ENCODE results near the gene ELMO1.

DNA sequence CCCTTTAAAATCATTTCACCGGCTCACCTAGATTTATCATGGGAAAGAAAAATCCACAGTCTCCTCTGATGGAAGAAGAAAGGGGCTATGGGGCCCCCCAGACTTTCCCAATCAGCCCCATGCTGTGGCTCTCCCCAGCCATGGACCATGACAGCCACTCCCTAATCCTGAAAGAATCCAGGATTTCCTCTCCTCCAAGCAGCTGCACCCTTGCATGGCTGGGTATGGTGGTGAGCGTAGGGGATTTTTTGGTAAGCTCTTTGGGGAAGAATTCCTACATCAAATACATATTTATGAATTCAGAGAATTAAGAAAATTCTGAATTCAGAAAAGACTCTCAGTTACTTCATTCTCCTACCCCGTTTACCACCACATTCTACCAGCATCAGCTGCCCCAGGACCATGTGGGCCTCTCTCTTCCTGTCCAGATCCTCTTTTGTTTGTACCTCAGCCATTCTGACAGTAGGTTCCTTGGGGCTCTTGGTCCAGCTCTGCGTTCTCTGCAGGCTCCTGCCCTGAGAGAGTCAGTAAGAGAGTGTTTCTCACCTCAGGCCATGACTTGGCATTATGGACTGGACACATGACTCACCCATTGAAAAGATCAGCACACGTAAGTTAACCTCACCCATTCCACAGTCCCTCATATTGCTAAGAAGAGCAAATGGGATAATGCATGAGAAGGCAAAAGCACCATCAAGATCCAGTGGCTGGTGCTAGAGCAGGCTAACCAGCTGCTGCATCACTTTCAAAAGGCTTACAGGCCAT is 337.8 kb downstream of the ELMO1 start:
- TF ChIP-seq, protein P1, sequence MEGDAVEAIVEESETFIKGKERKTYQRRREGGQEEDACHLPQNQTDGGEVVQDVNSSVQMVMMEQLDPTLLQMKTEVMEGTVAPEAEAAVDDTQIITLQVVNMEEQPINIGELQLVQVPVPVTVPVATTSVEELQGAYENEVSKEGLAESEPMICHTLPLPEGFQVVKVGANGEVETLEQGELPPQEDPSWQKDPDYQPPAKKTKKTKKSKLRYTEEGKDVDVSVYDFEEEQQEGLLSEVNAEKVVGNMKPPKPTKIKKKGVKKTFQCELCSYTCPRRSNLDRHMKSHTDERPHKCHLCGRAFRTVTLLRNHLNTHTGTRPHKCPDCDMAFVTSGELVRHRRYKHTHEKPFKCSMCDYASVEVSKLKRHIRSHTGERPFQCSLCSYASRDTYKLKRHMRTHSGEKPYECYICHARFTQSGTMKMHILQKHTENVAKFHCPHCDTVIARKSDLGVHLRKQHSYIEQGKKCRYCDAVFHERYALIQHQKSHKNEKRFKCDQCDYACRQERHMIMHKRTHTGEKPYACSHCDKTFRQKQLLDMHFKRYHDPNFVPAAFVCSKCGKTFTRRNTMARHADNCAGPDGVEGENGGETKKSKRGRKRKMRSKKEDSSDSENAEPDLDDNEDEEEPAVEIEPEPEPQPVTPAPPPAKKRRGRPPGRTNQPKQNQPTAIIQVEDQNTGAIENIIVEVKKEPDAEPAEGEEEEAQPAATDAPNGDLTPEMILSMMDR (IDR thresholded peaks at IDR 0.05): no peak
- TF ChIP-seq POLR2A (IDR thresholded peaks at IDR 0.05): no peak

Data from lower leg skin (tissue), 3 donors.